GM19193 (cell line): ENCODE data around the gene SLC34A3.

Source experiments
- POLR2A ChIP-seq: IDR thresholded peaks from 4 replicates; pipeline ENCODE4 v1.6.1; 2011; ENCODE audit not compliant: insufficient read depth, insufficient read length; ENCODE audit errors: extremely low read depth

SLC34A3 gene

DNA sequence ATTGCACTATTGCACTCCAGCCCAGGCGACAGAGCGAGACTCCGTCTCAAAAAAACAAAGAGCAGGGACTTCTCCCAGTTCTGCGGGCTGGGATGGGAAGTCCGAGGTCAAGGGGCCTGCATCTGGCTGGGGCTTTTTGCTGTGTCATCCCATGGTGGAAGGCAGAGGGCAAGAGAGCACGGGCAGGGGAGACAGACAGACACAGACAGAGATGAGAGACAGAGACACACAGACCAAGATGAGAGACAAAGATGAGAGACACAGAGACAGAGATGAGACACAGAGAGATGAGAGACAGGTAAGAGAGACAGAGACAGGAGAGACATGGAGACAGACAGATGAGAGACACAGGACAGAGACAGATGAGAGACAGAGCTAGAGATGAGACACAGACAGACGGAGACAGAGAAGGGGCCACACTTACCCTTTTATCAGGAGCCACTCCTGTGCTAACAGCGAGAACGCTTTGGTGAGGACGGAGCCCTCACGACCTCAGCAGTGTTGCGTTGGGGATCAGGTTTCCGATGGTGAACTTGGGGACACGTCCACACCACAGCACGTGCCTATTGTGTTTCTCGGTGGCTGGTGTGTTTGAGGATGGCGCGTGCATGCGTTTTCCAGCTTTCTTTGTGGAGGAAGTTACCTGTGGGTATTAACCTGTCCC lies 38.0 kb downstream of the SLC34A3 start:
- no peak for TF ChIP-seq POLR2A

DNA sequence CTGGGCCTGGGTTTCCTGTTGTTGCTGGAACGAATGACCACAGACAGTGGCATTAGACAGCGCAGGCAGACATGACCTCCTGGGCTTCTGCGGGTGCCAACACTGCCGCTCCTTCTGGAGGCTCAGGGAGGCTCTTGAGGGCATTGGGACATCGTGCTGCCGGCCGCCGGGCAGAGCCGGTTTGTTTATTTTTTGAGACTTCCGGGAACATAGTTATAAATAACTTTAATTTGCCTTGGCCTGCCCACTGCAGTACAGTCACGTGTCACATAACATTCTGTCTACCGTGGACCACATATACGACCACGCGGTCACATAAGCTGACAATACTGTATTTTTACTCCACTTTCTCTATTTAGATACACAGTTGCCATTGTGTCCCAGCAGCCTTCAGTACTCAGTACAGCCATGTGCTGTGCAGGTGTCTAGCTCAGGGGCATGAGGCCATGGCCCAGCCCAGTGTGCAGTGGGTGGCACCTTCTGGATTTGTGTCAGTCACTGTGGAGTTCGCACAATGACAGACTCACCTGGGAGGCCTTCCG lies 38.6 kb downstream of the SLC34A3 start:
- no peak for TF ChIP-seq POLR2A

GRCh38 chr9:137270929-137271695 lies 40.4 kb downstream of the SLC34A3 start:
- TF ChIP-seq POLR2A = no peak

GRCh38 chr9:137271696-137272076 lies 41.0 kb downstream of the SLC34A3 start:
- TF ChIP-seq POLR2A = no peak

GRCh38 chr9:137272241-137273094 lies 41.8 kb downstream of the SLC34A3 start:
- no peak for TF ChIP-seq POLR2A

- TF ChIP-seq POLR2A = no peak
These were observed 42.4 kb downstream of the SLC34A3 start for GRCh38 chr9:137273095-137273490.

- TF ChIP-seq POLR2A = no peak
These were observed 43.1 kb downstream of the SLC34A3 start for GRCh38 chr9:137273611-137274320.

DNA sequence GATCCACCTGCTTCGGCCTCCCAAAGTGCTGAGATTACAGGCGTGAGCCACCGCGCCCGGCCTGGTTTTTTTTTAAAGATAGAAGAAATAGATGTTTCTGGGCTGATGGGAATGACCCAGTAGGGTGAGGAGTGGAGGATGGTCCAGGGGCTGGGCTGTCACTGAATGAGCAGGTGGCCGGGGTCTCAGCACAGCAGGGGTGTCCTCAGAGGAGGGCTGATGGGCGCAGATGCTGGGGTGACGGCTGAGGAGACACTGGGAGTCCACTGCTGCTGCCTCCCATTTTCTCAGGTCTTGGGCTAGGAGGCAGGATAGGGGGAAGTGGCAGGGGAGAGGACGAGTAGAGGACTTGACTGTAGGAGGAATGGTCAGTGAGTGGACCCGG lies 44.5 kb downstream of the SLC34A3 start:
- TF ChIP-seq POLR2A = no peak

DNA sequence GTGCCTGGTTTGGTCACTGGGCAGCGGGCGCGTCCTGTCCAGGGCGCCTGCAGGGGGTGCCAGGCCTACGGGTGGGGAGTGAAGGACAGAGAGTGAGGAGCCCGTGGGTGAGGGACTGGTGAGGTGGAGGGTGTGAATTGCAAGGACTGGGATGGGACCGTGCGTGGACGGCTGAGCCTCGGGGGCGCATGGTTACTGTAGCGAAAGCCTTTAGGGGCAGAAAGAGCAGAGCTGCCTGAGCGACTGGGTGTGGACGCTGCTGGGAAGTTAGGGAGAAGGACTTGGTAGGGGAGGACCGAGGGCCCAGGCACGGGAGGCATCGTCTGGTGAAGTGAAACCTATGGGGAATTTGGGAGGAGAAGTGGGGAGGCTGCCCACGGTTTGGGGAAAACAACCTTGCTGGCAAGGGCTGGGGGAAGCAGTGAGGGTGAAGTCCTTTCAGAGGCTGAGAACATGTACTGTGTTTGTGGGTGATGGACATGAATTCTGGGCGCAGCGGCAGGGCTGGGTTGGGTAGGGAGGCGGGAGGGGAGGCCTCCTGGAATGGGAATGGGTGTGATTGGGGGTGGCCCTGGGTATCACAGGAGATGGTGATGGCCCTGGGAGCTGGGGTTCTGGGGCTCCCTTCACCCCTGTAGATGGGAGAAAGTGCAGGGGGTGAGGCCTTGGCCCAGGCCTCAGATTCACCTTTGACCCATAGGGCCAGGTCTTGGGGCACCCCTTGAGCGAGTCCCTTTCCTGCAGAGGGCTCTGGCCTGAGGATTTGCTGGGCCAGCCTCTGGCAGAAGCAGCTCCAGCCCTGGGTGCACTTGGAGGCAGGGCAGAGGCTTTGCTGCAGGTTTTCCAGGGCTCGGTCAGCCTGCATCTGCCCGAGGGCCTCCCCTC lies 45.1 kb downstream of the SLC34A3 start:
- TF ChIP-seq POLR2A = no peak

- no peak for TF ChIP-seq POLR2A
These were observed 46.0 kb downstream of the SLC34A3 start for GRCh38 chr9:137276473-137277328.

GRCh38 chr9:137277329-137278041 lies 46.8 kb downstream of the SLC34A3 start, which contains the start of gene TOR4A:
TSS of gene TOR4A (plus strand) at chr9:137277726. CDS start at chr9:137278690, 964 bp downstream.
- TF ChIP-seq POLR2A = no peak
